ENCODE results near the gene NCBP2L.

The NCBP2L gene

GRCh38 chrX:107780525-107780924, 3.0 kb downstream of the NCBP2L start:
- TF ChIP-seq EZH2phosphoT487 (conservative IDR thresholded peaks at IDR 0.05; ENCODE audit: low read length) (no peak), CTCF (IDR thresholded peaks at IDR 0.05; ENCODE audit: insufficient read depth, low read length, poor library complexity, severe bottlenecking) (no peak)
- Histone ChIP-seq H3K27me3 (ENCODE audit: low read length) (no peaks in the 10 kb centered on the region), H3K27ac (ENCODE audit: low read depth, low read length) (no peak overlapping the region), H3K4me2 (ENCODE audit: low read depth, low read length, poor library complexity, severe bottlenecking) (no peak overlapping the region), H3K9ac (ENCODE audit: low read length) (no peak overlapping the region), H2AFZ (ENCODE audit: low read depth, low read length, severe bottlenecking) (no peak overlapping the region), H3F3A (ENCODE audit: insufficient read depth) (no peaks in the 10 kb centered on the region), H3K79me2 (ENCODE audit: insufficient read depth, low read length) (no peaks in the 10 kb centered on the region), H3K36me3 (ENCODE audit: low read length) (no peaks in the 10 kb centered on the region), H3K9me2 (replicated peaks; ENCODE audit: insufficient read depth, low read length) (no peaks in the 10 kb centered on the region), H4K20me1 (ENCODE audit: low read depth, low read length) (no peaks in the 10 kb centered on the region), H3K4me3 (ENCODE audit: insufficient read depth, low read length, poor library complexity, severe bottlenecking) (no peak overlapping the region), H3K9me3 (ENCODE audit: insufficient read depth, low read length) (no peaks in the 10 kb centered on the region)

- Histone ChIP-seq H3K27ac (ENCODE audit: low read depth, low read length) (no peak overlapping the region), H2AFZ (ENCODE audit: low read depth, low read length, severe bottlenecking) (no peak overlapping the region), H3K36me3 (ENCODE audit: low read length) (no peaks in the 10 kb centered on the region), H3F3A (ENCODE audit: insufficient read depth) (no peaks in the 10 kb centered on the region), H3K9ac (ENCODE audit: low read length) (no peak overlapping the region), H3K79me2 (ENCODE audit: insufficient read depth, low read length) (no peaks in the 10 kb centered on the region), H3K9me2 (replicated peaks; ENCODE audit: insufficient read depth, low read length) (no peaks in the 10 kb centered on the region), H3K27me3 (ENCODE audit: low read length) (no peaks in the 10 kb centered on the region), H3K9me3 (ENCODE audit: insufficient read depth, low read length) (no peaks in the 10 kb centered on the region), H3K4me3 (ENCODE audit: insufficient read depth, low read length, poor library complexity, severe bottlenecking) (no peak overlapping the region), H4K20me1 (ENCODE audit: low read depth, low read length) (no peaks in the 10 kb centered on the region), H3K4me2 (ENCODE audit: low read depth, low read length, poor library complexity, severe bottlenecking) (no peak overlapping the region)
- TF ChIP-seq CTCF (IDR thresholded peaks at IDR 0.05; ENCODE audit: insufficient read depth, low read length, poor library complexity, severe bottlenecking), result no peak
- no peak for TF ChIP-seq EZH2phosphoT487 (conservative IDR thresholded peaks at IDR 0.05; ENCODE audit: low read length)
These were observed 10.3 kb downstream of the NCBP2L start for GRCh38 chrX:107787827-107788226.

GRCh38 chrX:107804427-107804826, 26.9 kb downstream of the NCBP2L start:
- Histone ChIP-seq H3K27me3 (ENCODE audit: low read length) (no peaks in the 10 kb centered on the region), H3K9me3 (ENCODE audit: insufficient read depth, low read length) (no peaks in the 10 kb centered on the region), H3K4me2 (ENCODE audit: low read depth, low read length, poor library complexity, severe bottlenecking) (no peak overlapping the region), H3K9me2 (replicated peaks; ENCODE audit: insufficient read depth, low read length) (no peaks in the 10 kb centered on the region), H3K36me3 (ENCODE audit: low read length) (no peaks in the 10 kb centered on the region), H3K9ac (ENCODE audit: low read length) (no peak overlapping the region), H2AFZ (ENCODE audit: low read depth, low read length, severe bottlenecking) (no peak overlapping the region), H4K20me1 (ENCODE audit: low read depth, low read length) (no peaks in the 10 kb centered on the region), H3K27ac (ENCODE audit: low read depth, low read length) (no peak overlapping the region), H3F3A (ENCODE audit: insufficient read depth) (no peaks in the 10 kb centered on the region), H3K79me2 (ENCODE audit: insufficient read depth, low read length) (no peaks in the 10 kb centered on the region), H3K4me3 (ENCODE audit: insufficient read depth, low read length, poor library complexity, severe bottlenecking) (no peak overlapping the region)
- no peak for TF ChIP-seq EZH2phosphoT487 (conservative IDR thresholded peaks at IDR 0.05; ENCODE audit: low read length)
- no peak for TF ChIP-seq CTCF (IDR thresholded peaks at IDR 0.05; ENCODE audit: insufficient read depth, low read length, poor library complexity, severe bottlenecking)
